Karpas-422 (cell line): ENCODE results near the gene TNNI3. TPM values are rescaled to one million over a fixed set of nuclear protein-coding genes. Genes with fewer than 3 reads are reported as not detected.
"Not testable (repeated sequence)": the region's sequence is repeated elsewhere in the genome, so short reads cannot be mapped to it uniquely, and the experiment has no call there.

ENCODE experiments used
- DNase-seq: peaks from one replicate; pipeline ENCODE4 v3.0.0-alpha.2; 2015
- H2AFZ ChIP-seq: fragments of 200-600 bp; sonication (generic); 2 replicates; pipeline ENCODE4 v1.6.1; 2014; ENCODE audit warnings: antibody characterized with exemption, low read length, mixed read lengths
- H3K27ac ChIP-seq: fragments of 200-600 bp; sonication (generic); 2 replicates; pipeline ENCODE4 v1.5.1; 2014; ENCODE audit warnings: mild to moderate bottlenecking, low read length, moderate library complexity
- H3K27me3 ChIP-seq: fragments of 200-600 bp; sonication (generic); 2 replicates; pipeline ENCODE4 v1.6.1; 2014; ENCODE audit warnings: low read length, mixed read lengths
- H3K36me3 ChIP-seq: fragments of 200-600 bp; sonication (generic); 2 replicates; pipeline ENCODE4 v1.6.1; 2014; ENCODE audit warnings: low read length, mixed read lengths; ENCODE audit not compliant: insufficient read depth
- H3K4me1 ChIP-seq: fragments of 200-600 bp; sonication (generic); 2 replicates; pipeline ENCODE4 v1.6.1; 2014; ENCODE audit warnings: mild to moderate bottlenecking, low read length, mixed read lengths
- H3K4me2 ChIP-seq: fragments of 200-600 bp; sonication (generic); 2 replicates; pipeline ENCODE4 v1.6.1; 2014; ENCODE audit warnings: low read length, low read depth, mild to moderate bottlenecking; ENCODE audit not compliant: poor library complexity, severe bottlenecking
- H3K4me3 ChIP-seq: fragments of 200-600 bp; sonication (generic); 2 replicates; pipeline ENCODE4 v1.5.1; 2014; ENCODE audit warnings: mild to moderate bottlenecking, antibody characterized with exemption, low read length, mixed read lengths
- H3K79me2 ChIP-seq: fragments of 200-600 bp; sonication (generic); 2 replicates; pipeline ENCODE4 v1.6.1; 2014; ENCODE audit warnings: mild to moderate bottlenecking, low read length, mixed read lengths
- H3K9ac ChIP-seq: fragments of 200-600 bp; sonication (generic); 2 replicates; pipeline ENCODE4 v1.6.0; 2014; ENCODE audit warnings: low read length
- H3K9me2 ChIP-seq: fragments of 200-600 bp; sonication (generic), shearing (Covaris generic); replicated peaks from 2 replicates; pipeline ENCODE4 v1.6.0; 2014; ENCODE audit warnings: mild to moderate bottlenecking, low read length, moderate library complexity; ENCODE audit not compliant: insufficient read depth
- H3K9me3 ChIP-seq: fragments of 300-700, 200-600 bp; sonication (generic); 2 replicates; pipeline ENCODE4 v1.6.1; 2014; ENCODE audit warnings: low read length, mixed read lengths
- H4K20me1 ChIP-seq: fragments of 200-600 bp; sonication (generic); 2 replicates; pipeline ENCODE4 v1.6.1; 2014; ENCODE audit warnings: mild to moderate bottlenecking, antibody characterized with exemption, low read length, low read depth; ENCODE audit not compliant: insufficient read depth
- small RNA-seq: library from RNA; depleted of rRNA; stranded (forward); fragments of <200 nt; gene quantifications from one replicate; pipeline ENCODE3, GENCODE V24; 2014
- total RNA-seq: library from RNA; depleted of rRNA; stranded (reverse); fragments of >200 nt; shearing (Covaris generic); gene quantifications from 2 replicates; pipeline ENCODE4 v1.2.3, GENCODE V29; 2014; ENCODE audit warnings: low replicate concordance; rRNA removed

The TNNI3 gene
- total RNA-seq, 1 experiment from 2014 or later: 0.93 TPM

DNA sequence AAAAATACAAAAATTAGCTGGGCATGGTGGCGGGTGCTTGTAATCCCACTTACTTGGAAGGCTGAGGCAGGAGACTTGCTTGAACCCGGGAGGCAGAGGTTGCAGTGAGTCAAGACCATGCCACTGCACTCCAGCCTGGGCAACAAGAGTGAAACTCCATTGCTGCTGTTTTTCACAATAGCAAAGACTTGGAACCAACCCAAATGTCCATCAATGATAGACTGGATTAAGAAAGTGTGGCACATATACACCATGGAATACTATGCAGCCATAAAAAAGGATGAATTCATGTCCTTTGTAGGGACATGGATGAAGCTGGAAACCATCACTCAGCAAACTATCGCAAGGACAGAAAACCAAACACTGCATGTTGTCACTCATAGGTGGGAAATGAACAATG lies 50.3 kb downstream of the TNNI3 start:
- H4K20me1 ChIP-seq: peaks cover 19% of the 10 kb centered on the region
- H3K9me2 ChIP-seq, H3K27me3 ChIP-seq, H3K4me1 ChIP-seq, H2AFZ ChIP-seq, DNase-seq, H3K27ac ChIP-seq, H3K9ac ChIP-seq, H3K4me3 ChIP-seq, H3K4me2 ChIP-seq, H3K9me3 ChIP-seq: not testable (repeated sequence)
- peaks cover 83% of the 10 kb centered on the region for H3K79me2 ChIP-seq
- peaks cover 43% of the 10 kb centered on the region for H3K36me3 ChIP-seq

DNA sequence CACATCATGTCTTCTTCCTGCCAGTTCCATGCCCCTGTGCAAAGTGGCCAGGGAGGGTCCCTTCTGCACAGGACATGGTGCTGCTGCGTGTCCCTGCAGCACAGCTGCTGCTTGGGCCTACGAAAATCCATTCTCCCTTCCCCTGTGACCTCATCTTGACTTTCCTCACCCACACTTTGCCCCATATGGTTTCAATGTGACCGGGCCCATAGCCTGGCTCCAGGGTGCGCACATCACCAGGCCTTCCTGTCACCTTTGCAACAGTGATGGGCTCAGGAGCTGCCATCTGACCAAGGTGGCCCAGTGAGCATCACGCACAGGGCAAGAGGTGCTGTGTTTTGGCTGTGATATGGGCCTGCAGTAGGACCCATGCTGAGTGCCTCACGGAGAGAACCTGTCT lies 50.9 kb downstream of the TNNI3 start:
- H3K9me3 ChIP-seq: no peaks in the 10 kb centered on the region
- H4K20me1 ChIP-seq: peaks cover 15% of the 10 kb centered on the region
- DNase-seq: no peak
- H3K9ac ChIP-seq: no peak overlapping the region
- no peaks in the 10 kb centered on the region for H3K27me3 ChIP-seq
- no peaks in the 10 kb centered on the region for H3K9me2 ChIP-seq
- peaks cover 39% of the 10 kb centered on the region for H3K36me3 ChIP-seq
- H3K27ac ChIP-seq: no peak overlapping the region
- H3K79me2 ChIP-seq: peaks cover 79% of the 10 kb centered on the region
- no peak overlapping the region for H3K4me3 ChIP-seq
- H3K4me2 ChIP-seq: no peak overlapping the region
- no peak overlapping the region for H2AFZ ChIP-seq
- H3K4me1 ChIP-seq: no peaks in the 10 kb centered on the region

DNA sequence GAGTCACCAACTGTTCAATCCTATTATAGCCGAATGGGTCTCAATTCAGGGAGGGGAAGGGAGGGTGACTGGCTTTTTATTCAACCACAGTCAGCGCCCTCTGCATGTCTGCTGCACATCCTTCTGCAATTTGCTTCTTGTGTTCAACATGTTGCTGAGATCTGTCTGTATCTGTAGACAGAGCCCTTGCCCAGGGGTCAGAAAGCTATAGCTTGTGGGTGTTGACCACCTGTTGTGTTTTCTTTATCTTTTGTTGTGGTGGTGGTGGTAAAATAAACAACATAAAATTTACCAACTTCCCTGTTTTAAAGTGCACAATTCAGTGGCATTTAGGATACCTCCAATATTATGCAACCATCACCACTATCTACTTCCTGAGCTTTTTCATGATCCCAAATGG lies 52.3 kb downstream of the TNNI3 start:
- no peaks in the 10 kb centered on the region for H3K9me3 ChIP-seq
- H3K27ac ChIP-seq: no peak overlapping the region
- no peak for DNase-seq

DNA sequence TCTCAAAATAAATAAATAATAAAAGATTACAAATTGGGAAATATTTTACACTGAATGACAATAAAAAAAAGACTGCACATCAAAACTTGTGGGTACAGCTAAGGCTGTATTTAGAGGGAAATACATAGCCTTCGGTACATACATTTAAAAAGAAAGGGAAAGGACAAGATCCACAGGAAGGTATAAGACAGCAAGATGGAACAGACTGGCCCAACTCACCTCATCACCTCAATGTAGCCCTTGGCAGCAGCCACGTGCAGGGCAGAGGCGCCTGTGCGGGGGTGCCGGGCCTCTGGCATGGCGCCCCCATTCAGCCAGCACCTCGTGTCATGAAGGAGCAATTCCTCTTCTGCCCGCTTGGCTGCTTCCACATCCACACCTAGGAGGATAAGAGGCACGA lies 54.3 kb downstream of the TNNI3 start:
- Histone ChIP-seq H4K20me1 (peaks cover 24% of the 10 kb centered on the region), H3K27ac (no peak overlapping the region), H3K9ac (no peak overlapping the region), H3K9me2 (no peaks in the 10 kb centered on the region), H3K27me3 (no peaks in the 10 kb centered on the region), H3K36me3 (peaks cover 17% of the 10 kb centered on the region), H3K4me1 (peaks cover 6% of the 10 kb centered on the region), H3K79me2 (peaks cover 58% of the 10 kb centered on the region), H3K4me3 (no peak overlapping the region), H3K4me2 (no peak overlapping the region), H3K9me3 (no peaks in the 10 kb centered on the region), H2AFZ (no peak overlapping the region)
- DNase-seq: no peak

More for the DNA sequence above, 52.3 kb downstream of the TNNI3 start:
- H3K9me2 ChIP-seq: no peaks in the 10 kb centered on the region
- H3K4me3 ChIP-seq: no peak overlapping the region
- no peak overlapping the region for H3K4me2 ChIP-seq
- peaks cover 10% of the 10 kb centered on the region; the same call in 1 of the 2 replicates for H4K20me1 ChIP-seq
- H3K79me2 ChIP-seq: peaks cover 73% of the 10 kb centered on the region
- no peaks in the 10 kb centered on the region for H3K27me3 ChIP-seq
- H3K9ac ChIP-seq: no peak overlapping the region
- H3K36me3 ChIP-seq: peaks cover 34% of the 10 kb centered on the region
- no peaks in the 10 kb centered on the region for H3K4me1 ChIP-seq
- H2AFZ ChIP-seq: no peak overlapping the region

Small RNAs within 50 kb of the gene (small RNA-seq; reads per million reads assigned to genes)
- gene MIR7975: not detected
- gene RF01210: 0.20 reads per million

Other genes starting within 250 kb of the TNNI3 start
- gene NLRP7, start 210.2 kb downstream of the TNNI3 start, total RNA-seq: 0.11 and 0.18 TPM in 2 replicates
- gene NLRP2, start 191.4 kb downstream of the TNNI3 start, total RNA-seq: 28.2 and 35.0 TPM in 2 replicates
- 0.26 TPM in 1 of 2 replicates, not detected in the other for gene GP6, start 119.5 kb downstream of the TNNI3 start, total RNA-seq
- 16.4 and 23.8 TPM in 2 replicates for gene RDH13, start 94.6 kb downstream of the TNNI3 start, total RNA-seq
- gene EPS8L1, start 81.9 kb downstream of the TNNI3 start, total RNA-seq: not detected in 2 replicates
- gene PPP1R12C, start 40.1 kb downstream of the TNNI3 start, total RNA-seq: 81.8 and 267 TPM in 2 replicates
- gene TNNT1, start 8.5 kb downstream of the TNNI3 start, total RNA-seq: 10.4 and 39.0 TPM in 2 replicates
- gene DNAAF3, start 8.9 kb upstream of the TNNI3 start, total RNA-seq: 2.5 and 4.2 TPM in 2 replicates
- not detected in 2 replicates for gene SYT5, start 22.6 kb upstream of the TNNI3 start, total RNA-seq
- gene PTPRH, start 51.8 kb upstream of the TNNI3 start, total RNA-seq: 1.4 TPM in 1 of 2 replicates, not detected in the other
- 7.8 and 9.5 TPM in 2 replicates for gene TMEM86B, start 71.0 kb upstream of the TNNI3 start, total RNA-seq
- 134 and 231 TPM in 2 replicates for gene PPP6R1, start 101.3 kb upstream of the TNNI3 start, total RNA-seq
- 35.0 and 62.5 TPM in 2 replicates for gene HSPBP1, start 122.4 kb upstream of the TNNI3 start, total RNA-seq
- 15.5 and 31.0 TPM in 2 replicates for gene BRSK1, start 126.3 kb upstream of the TNNI3 start, total RNA-seq
- 0.61 TPM in 1 of 2 replicates, not detected in the other for gene TMEM150B, start 167.6 kb upstream of the TNNI3 start, total RNA-seq
- gene KMT5C, start 182.1 kb upstream of the TNNI3 start, total RNA-seq: 10.3 and 46.1 TPM in 2 replicates
- gene COX6B2, start 197.0 kb upstream of the TNNI3 start, total RNA-seq: not detected in 2 replicates
- gene GARIN5B, start 205.5 kb upstream of the TNNI3 start, total RNA-seq: not detected in 2 replicates
- 0.40 and 0.41 TPM in 2 replicates for gene IL11, start 212.7 kb upstream of the TNNI3 start, total RNA-seq
- not detected in 2 replicates for gene TMEM190, start 219.1 kb upstream of the TNNI3 start, total RNA-seq
- gene TMEM238, start 226.6 kb upstream of the TNNI3 start, total RNA-seq: 0.89 and 8.0 TPM in 2 replicates
- 959 and 1,311 TPM in 2 replicates for gene RPL28, start 228.2 kb upstream of the TNNI3 start, total RNA-seq